HG03378 (cell line): ENCODE measurements around the gene MIPOL1.
"Not testable (repeated sequence)": the region's sequence is repeated elsewhere in the genome, so short reads cannot be mapped to it uniquely, and the experiment has no call there.

Experiments used
- ATAC-seq: cut with Tn5 transposase; IDR thresholded peaks from one replicate; pipeline ENCODE4 v1.9.1; 2021; ENCODE audit warnings: mild to moderate bottlenecking, moderate library complexity; ENCODE audit not compliant: unreplicated experiment

MIPOL1 gene

DNA sequence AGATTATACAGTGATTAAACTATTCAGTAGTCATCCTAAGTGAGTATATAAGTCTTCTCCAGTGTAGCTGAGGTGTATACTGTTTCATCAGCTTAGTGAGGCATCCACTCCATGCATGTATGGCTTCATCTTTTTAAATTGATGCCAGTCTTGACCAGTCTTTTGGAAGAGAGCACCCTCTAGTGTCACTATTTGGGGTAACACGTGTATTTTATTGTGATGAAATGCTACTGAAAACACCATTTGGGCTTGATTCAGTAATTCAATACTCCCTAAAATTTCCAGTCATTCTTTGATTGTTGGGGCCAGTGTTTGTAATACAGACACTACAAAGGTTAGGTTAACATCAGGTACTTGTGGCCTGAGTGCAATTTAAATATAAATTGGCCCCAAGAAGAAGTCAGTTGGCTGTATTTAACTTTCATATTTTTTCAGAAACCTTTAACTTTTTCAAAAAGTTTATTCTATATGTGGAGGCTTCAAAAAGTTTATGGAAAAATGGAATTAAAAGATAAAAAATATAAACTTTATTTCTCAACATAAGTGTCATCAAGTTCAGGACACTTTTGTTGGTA lies 35.3 kb downstream of the MIPOL1 start:
- ATAC-seq: peak; percentile 68

DNA sequence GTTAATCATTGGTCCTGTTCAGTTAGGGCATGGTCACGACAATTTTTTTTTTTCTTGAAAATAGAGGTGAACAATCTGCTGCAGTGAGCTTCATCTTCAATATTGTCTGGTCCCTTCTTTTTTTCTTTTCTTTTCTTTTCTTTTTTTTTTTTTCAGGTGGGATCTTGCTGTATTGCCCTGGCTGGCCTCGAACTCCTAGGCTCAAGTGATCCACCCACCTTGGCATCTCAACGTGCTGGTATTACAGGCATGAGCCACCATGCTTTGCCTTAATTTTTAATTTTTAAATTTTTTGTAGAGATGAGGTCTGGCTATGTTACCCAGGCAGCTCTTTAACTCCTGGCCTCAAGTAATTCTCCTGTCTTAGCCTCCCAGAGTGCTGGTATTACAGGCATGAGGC lies 36.5 kb downstream of the MIPOL1 start:
- no peak for ATAC-seq

DNA sequence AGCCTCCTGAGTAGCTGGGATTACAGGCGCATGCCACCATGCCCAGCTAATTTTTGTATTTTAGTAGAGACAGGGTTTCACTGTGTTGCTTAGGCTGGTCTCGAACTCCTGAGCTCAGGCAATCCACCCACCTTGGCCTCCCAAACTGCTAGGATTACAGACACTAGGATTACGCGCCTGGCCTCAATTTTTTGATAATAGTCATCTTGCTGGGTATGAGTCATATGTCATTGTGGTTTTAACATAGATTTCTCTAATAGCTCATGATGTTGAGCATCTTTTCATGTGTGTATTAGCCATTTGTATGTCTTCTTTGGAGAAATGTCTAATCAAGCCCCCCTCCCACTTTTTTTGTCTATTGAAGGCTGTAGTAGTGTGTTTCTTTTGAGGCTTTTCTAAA lies 38.3 kb downstream of the MIPOL1 start:
- ATAC-seq: not testable (repeated sequence)

DNA sequence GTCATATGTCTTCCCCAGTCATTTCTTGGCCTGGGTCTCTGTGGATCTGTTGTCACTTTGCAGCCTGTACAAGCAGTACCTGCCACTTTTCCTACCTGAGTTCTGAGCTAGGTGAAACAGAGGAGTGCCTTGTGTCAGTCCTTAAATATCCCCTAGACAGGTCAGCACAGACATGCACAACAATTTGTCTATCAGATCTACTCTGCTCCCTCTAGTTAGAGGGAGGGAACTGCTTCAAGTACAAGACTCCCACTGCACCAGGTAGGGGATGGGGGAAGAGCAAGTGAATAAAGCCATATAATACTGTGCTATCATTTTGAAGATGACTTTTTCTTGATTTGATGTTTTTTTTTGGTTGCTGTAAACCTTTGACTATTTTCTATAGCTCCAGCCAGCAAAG lies 39.4 kb downstream of the MIPOL1 start:
- ATAC-seq: no peak

DNA sequence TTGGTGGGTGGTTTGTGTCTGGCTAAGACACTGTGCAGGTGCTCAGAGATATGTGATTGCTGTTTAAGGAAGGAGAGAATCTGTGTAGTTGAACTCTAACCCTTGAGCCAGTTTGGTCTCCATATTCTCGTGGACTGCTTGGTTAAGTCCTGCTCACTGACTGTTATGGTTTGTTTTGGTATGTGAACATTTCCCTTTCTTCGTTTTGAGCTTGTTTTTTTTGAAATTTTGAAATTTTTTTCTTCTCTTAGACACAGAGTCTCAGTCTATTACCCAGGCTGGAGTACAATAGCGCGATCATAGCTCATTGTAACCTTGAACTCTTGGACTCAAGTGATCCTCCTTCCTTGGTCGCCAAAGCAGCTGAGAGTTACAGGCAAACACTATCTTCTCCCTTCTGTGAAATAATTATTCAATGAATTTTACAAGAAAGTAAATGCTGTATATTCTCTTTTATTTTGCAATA lies 40.0 kb downstream of the MIPOL1 start:
- ATAC-seq: no peak

DNA sequence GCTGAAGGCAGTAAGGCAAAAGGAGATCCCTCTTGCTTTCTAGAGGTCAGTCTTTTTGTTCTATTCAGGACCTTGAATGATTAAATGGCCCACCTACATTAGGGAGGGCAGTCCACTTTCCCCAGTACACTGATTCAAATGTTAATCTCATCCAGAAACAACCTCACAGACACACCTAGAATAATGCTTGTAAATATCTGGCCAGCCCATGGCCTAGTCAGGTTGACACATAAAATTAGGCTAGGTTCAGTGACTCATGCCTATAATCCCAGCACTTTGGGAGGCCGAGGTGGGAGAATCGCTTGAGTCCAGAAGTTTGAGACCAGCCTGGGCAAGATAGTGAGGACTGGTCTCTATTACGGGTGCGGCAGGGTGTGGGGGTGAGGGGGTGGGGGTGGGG lies 43.5 kb downstream of the MIPOL1 start:
- no peak for ATAC-seq

DNA sequence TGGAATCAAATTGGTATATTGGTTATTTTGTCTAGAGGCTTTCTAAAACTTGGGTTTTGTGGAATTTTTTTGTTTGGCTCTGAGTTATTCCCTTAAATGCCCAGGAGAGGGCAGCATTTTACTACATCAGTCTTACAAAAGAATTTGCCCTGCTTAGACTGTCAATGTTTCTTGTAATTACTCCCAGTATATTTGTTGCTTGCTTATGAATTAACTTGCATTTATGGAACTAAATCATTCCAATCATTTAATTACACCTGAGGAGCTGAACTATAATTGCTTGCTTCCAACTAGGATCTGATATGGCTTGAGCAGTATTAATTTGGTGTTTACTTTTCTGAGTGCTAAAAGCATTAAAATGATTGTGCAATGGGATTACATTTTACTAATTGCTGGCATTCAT lies 48.7 kb downstream of the MIPOL1 start:
- ATAC-seq: no peak

DNA sequence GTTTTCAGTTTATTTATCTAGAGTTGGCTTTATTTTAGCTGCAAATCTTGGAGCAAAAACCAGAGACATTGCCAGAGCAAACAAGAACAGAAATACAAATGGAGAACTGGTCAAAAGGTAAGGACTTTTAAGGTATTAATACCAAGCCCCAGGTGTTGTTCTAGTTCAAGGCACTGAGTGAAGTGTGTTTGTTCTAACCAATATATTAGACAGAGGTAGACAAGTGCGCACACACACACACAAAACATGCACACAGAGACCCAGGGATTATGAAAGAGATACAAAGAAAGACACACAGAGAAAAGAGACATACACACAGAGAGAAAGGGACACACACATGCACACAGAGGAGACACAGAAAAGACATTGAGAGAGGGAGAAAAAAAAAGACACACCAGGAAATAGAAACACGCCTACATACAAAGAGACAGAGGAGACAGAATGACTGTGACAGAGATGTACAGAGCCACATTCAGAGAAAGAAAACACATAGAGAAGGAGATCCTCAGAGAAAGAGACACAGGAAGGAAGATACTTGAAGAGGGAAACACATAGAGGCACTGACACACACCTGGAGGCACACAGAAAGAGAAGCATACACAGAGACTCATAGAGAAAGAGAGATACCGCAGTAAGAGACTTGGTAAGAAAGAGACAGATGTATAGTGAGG lies 50.2 kb downstream of the MIPOL1 start:
- ATAC-seq: no peak

DNA sequence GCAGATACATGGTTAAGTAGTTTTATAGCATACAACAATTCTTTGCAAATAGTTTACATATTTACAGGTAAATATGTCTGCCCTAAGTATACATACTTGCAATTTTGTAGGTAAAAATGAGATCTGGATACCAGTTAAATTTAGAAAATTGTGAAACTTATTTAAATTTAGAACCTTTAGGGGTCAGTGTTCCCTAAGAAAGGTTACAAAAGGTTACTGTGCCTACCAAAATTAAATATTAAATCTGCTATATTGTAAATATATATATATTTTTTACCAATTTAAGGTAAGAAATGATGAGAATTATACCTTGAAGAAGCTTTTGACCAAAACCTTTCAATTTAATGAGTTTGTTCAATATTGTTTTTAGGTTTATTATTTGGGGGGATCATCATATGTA lies 54.0 kb downstream of the MIPOL1 start:
- no peak for ATAC-seq

DNA sequence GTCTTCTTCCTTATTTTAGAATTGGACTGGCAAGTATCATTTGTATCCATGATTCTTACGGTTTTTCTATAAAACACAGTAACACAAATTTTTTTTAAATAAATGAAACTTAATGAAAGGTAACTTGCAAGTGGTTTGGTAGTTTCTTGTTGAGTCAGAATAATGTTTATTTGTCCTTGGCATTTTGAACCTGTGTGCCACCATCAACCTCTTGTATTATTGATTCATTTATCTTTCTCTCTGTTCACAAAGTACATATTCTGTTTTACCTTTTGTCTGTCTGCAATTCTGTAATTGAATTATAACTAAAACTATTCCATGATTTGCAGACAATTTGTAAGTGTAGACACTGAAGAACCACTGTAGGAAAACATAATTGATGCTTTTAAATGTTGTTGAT lies 54.7 kb downstream of the MIPOL1 start:
- no peak for ATAC-seq

DNA sequence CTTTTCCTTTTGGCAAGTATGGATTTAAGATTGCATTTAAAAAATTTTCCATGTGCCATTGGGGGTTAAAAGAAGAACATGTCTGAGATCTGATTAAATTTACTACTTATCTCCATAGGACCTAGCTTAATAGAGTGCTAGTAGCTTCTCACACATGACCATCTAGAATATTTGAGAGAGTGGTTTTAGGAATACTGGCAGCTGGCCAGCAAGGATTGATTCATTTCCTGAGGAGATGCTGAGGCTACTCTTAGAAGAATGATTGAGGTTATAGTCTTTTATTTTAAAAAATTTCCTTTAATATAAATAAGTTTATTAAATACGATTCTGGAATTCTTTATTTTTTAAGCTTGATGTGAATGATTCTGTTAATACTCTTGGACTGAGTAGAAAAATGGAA lies 56.2 kb downstream of the MIPOL1 start:
- no peak for ATAC-seq

DNA sequence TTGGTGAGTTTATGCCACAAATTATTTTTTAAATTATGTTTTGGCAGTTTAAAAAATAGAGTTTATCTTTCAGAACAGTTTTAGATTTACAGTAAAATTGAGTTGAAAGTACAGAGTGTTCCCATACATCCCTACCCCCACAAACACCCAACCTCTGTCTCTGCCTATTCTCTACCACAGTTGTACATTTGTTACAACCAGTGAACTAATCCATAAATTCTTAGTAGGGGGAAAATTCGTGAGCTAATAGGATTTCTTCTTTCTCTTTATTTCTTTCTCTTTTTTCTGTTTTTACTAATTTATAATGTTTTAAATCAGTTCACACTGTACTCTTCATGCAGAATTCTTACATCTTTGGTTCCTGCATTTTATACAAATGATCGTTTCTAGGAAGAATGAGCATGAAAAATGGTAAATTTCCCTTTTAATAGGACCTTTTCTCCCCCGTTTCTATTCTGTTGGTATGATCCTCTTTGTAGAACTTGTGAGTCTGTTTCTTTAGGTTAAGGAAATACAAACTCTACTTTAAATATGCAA lies 56.7 kb downstream of the MIPOL1 start:
- no peak for ATAC-seq

DNA sequence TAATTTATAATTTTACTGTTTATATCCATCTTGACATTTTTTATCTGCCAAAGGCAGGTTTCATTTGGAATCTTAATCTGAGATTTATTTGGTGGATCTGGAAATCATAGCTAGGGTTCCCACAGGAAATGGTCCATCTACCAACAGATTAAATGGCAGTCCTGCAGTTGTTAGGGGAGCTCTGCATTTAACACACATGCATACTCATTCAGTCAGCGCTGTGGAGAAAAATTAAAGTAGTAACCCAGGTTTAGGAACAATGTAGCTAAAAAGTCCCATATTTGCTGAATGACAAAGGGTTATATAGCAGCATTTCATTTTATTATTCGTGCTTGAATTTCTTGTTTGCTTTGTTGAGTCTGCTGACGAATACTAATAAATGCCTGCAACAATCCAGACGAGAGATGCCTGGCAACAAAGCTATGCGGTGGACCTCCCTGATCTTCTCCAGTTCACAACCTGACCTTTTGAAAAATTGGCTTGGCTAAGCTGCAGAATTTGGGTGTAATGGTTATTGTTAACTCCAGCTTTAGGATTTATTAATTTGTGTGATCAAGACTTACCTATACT lies 59.8 kb downstream of the MIPOL1 start:
- ATAC-seq: no peak

DNA sequence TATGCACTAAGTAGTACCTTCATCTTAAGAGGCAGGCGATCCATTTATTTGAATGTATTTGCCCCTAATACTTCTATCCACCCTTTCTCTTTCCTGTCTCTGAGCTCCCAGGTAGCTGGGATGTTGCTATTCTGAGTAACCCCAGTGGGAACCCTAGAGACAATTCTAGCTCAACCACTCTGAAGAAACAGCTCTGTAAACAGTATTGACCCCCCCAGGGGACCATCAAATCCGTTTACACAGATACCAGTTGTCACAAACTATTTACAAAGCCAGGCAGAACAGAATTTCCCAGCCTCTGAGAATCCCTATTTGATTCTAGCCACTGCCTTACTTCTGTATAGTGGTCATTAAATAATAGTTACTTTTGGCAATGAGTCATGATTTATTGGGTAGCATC lies 64.9 kb downstream of the MIPOL1 start:
- ATAC-seq: no peak

DNA sequence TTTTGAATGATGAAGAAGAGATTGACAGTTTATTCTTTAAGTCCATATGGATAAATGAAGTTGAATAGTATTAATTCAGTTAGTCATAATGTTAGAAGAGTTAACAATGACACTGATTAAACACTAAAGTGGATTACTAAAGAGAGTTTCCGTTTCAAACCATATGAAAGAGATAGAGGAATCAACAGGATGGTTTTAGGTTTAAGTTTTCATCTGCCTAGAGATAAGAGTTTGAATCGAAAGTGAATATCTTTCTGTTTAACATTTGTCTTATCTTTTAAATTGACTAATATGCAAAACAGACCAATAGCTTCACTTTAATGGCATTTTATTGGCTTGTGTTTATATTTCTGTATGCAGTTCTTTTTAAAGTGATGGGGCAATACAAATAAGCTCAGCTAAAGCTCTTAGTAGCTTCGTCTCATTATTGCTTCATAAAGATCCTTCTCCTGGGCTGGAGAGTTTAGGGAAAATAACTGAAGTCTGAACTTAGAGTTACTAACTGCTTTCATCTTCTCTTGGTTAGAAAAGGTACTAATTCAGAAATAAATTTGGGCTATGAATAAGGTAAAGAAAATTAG lies 66.0 kb downstream of the MIPOL1 start:
- ATAC-seq: no peak

DNA sequence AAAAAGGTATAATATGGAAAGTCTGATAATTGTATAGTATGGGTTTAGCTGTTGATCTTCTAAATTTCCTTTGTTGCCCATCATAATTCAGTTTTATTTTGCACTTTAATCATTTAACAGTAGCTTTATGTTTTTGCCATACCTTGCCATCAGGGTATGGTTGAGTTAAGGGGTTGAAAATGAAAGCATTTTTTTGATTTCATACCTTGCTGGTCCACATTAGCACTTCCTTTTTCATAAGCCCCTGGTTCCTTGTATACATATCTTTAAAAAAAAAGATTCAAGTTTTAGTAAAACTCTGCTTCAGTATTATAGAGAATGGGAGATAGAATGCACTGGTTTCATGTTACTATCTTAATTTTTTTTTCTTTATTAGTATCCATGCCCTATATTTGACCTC lies 71.1 kb downstream of the MIPOL1 start:
- ATAC-seq: no peak

DNA sequence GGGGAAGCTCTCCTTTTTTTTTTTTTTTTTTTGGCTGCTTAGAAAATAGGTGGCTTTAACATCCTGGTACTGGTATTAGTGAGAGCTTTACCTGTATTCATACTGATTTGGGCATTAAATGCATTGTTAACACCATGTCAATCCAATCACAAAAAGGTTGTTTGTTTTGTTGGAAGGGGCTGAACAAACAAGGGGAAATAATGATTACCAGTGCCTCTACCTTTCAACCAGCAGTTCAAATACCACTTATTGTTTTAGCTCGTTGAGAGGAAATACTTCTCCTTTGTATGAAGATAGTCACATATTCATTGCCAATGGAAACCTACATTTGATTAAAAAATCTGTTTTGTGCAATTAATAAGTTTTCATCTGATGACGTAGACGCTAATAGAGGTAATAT lies 72.9 kb downstream of the MIPOL1 start:
- no peak for ATAC-seq

DNA sequence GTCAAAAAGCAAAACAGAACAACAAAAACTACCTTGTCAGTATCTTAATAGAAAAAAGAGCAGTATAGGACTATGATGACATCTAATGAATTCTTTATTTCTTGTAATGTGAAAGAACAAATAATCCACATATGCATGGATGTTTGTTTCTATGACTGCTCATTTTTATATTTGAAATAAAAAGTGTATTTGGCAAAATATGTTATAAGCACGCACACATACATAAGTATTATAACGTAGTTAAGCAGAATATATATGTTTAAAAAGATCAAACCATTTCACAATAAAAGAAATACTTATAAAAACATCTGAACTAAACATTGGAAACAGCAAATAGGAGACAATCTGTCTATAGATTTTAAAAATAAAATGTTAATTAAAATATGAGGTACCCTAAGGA lies 74.8 kb downstream of the MIPOL1 start:
- no peak for ATAC-seq

DNA sequence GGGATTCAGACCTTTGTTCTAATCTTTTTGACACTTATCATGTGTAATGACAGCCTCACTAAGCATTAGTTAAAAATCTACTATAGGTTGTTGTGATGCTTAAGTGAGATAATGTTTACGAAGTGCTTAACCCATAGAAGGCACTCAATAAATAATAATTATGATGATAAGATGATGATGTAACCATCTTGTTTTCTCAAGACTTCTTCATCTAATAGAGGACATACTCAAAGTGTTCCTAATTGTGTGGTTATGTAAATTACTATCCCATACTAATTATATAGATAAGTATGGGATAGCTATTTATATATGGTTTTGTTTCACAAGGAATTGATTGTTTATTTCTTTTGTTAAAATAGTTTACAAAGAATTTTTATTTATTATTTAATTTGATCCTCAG lies 76.9 kb downstream of the MIPOL1 start:
- ATAC-seq: no peak

DNA sequence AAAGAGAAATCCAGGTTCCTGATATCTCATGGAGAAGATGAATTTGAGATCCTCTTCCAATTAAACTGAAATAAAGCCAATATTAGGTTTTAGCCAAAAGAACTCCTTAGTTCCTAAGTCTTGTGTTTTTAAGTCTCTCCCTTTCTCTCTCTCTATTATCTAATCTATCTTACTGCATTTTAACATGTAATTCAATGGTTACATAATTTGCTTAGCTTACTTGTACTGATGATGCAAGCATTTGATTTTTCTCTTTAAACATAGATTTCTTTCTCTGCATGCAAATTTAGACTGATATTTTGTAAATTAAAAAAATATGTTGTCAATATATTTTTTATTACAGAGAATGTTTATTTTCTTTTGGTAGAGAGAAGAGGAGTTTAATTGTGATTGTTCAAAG lies 78.2 kb downstream of the MIPOL1 start:
- no peak for ATAC-seq

DNA sequence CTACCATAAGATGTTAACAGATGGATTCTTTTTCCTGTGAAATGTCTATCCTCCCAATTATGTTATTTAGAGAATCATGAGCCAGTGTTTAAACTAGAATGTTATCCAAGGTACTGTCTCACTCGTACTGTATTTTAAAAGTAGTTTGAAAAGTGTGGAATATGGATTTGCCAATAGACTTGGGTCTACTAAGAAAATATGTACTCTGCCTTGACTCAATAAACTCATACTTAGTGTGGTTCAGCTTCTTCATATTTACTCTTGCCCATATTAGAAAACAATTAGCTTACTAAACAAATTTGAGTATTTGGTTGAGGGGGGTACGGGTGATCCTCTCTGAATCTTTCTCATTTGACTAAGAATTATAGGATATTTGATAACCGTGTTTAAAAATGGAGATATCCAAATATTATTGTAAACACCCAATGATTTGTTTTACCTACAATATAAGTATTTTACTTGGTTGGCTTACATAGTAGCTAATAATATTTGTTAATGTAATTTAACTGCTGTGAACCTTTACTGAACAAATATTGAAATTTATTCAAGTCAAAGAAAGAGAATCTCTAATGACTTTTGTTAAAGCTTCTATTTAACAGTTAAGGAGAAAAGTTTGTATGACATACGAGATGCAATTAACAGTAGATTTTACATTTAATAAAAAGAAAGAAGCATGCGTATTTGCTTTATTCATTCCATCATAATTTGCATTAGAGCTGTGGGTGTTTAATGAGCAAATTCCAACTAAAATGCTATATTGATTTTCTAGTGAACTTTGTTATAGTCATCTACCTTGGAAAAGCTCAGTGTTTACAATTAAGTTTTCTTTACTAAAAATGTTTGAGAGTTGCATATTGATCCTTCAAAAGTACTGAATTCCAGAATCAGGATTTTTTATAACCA lies 81.2 kb downstream of the MIPOL1 start:
- no peak for ATAC-seq
